HCT116 (cell line): ENCODE results near the gene CTDSPL2.

Experiments
- CTCF ChIP-seq, 3 experiments: fragments of 200-600 bp in 1 of 3; sonication (generic) in 1 of 3; IDR thresholded peaks in 2 of 3; conservative IDR thresholded peaks in 1 of 3; 2 replicates each; pipeline ENCODE4 v1.5.1; 2012 to 2017; ENCODE audit warnings: low read depth in 2 of 3, low read length in 2 of 3, antibody characterized with exemption in 1 of 3, borderline replicate concordance in 1 of 3, control low read depth in 1 of 3, mild to moderate bottlenecking in 1 of 3, mixed read lengths in 1 of 3, mixed run types in 1 of 3, moderate library complexity in 1 of 3; ENCODE audit not compliant: insufficient read depth in 1 of 3
- EZH2 ChIP-seq: fragments of 200-600 bp; sonication (generic); IDR thresholded peaks from 2 replicates; pipeline ENCODE4 v1.6.1; 2017; ENCODE audit warnings: antibody characterized with exemption, mixed run types
- EZH2phosphoT487 ChIP-seq: fragments of 200-600 bp; IDR thresholded peaks from 2 replicates; pipeline ENCODE4 v1.6.1; 2018; ENCODE audit warnings: antibody characterized with exemption, borderline replicate concordance
- POLR2A ChIP-seq: IDR thresholded peaks from 2 replicates; pipeline ENCODE4 v1.7.0; 2011; ENCODE audit warnings: borderline replicate concordance; ENCODE audit not compliant: insufficient read depth, insufficient read length; ENCODE audit errors: extremely low read depth
- RAD21 ChIP-seq: IDR thresholded peaks from 2 replicates; pipeline ENCODE4 v1.6.1; 2012; ENCODE audit warnings: low read depth, mild to moderate bottlenecking
- TCF7L2 ChIP-seq: IDR thresholded peaks from 2 replicates; pipeline ENCODE4 v1.7.0; 2011; ENCODE audit warnings: borderline replicate concordance, inconsistent platforms; ENCODE audit not compliant: insufficient read depth, insufficient read length; ENCODE audit errors: extremely low read depth
- ZBTB33 ChIP-seq: IDR thresholded peaks from 2 replicates; pipeline ENCODE4 v1.6.1; 2011; ENCODE audit warnings: mild to moderate bottlenecking, low read length, moderate library complexity; ENCODE audit not compliant: insufficient replicate concordance; ENCODE audit errors: extremely low read depth

GRCh38 chr15:44525018-44525417 lies 97.6 kb downstream of the CTDSPL2 start:
- TF ChIP-seq CTCF (IDR thresholded peaks at IDR 0.05 in 2 of 3, conservative IDR thresholded peaks at IDR 0.05 in 1 of 3; ENCODE audit: borderline replicate concordance in 1 of 3, insufficient read depth in 1 of 3, low read depth in 2 of 3, low read length in 2 of 3) (no peak), EZH2 (no peak), TCF7L2 (no peak), RAD21 (no peak), POLR2A (no peak), ZBTB33 (no peak), EZH2phosphoT487 (no peak)
